GM23248 (cell line): Measurements from ENCODE around the gene EML1. TPM values are rescaled to one million over a fixed set of nuclear protein-coding genes. Genes with fewer than 3 reads are reported as not detected.

Experiments used
- DNase-seq: peaks from one replicate; pipeline ENCODE4 v3.0.0-alpha.2; 2015
- H2AFZ ChIP-seq: fragments of 200-600 bp; sonication (generic); 2 replicates; pipeline ENCODE4 v1.6.1; 2016; ENCODE audit warnings: antibody characterized with exemption
- H3F3A ChIP-seq: fragments of 200-600 bp; sonication (generic); 2 replicates; pipeline ENCODE4 v1.6.1; 2016; ENCODE audit warnings: mild to moderate bottlenecking, antibody characterized with exemption, mixed run types; ENCODE audit not compliant: insufficient read depth
- H3K27ac ChIP-seq: fragments of 200-600 bp; sonication (generic); 2 replicates; pipeline ENCODE4 v1.5.1; 2016; ENCODE audit warnings: mild to moderate bottlenecking
- H3K27me3 ChIP-seq: fragments of 200-600 bp; sonication (generic); replicated peaks from 2 replicates; pipeline ENCODE4 v1.6.1; 2016; ENCODE audit warnings: mild to moderate bottlenecking; ENCODE audit not compliant: insufficient read depth
- H3K36me3 ChIP-seq: fragments of 200-600 bp; sonication (generic); 2 replicates; pipeline ENCODE4 v1.6.1; 2016; ENCODE audit warnings: low read depth, mild to moderate bottlenecking
- H3K4me1 ChIP-seq: fragments of 200-600 bp; sonication (generic); 2 replicates; pipeline ENCODE4 v1.6.1; 2016; ENCODE audit warnings: mild to moderate bottlenecking; ENCODE audit not compliant: insufficient read depth
- H3K4me2 ChIP-seq: fragments of 200-600 bp; sonication (generic); one replicate; pipeline ENCODE4 v1.6.1; 2016; ENCODE audit warnings: mild to moderate bottlenecking; ENCODE audit not compliant: unreplicated experiment
- H3K4me3 ChIP-seq: fragments of 200-600 bp; sonication (generic); 2 replicates; pipeline ENCODE4 v1.5.1; 2016; ENCODE audit warnings: mild to moderate bottlenecking
- H3K79me2 ChIP-seq: fragments of 200-600 bp; sonication (generic); 2 replicates; pipeline ENCODE4 v1.6.1; 2016; ENCODE audit warnings: mild to moderate bottlenecking; ENCODE audit not compliant: insufficient read depth
- H3K9ac ChIP-seq: fragments of 200-600 bp; sonication (generic); 2 replicates; pipeline ENCODE4 v1.6.1; 2016; ENCODE audit warnings: mild to moderate bottlenecking
- H3K9me2 ChIP-seq: fragments of 200-600 bp; sonication (generic); 2 replicates; pipeline ENCODE4 v1.6.1; 2016; ENCODE audit warnings: mixed run types, mild to moderate bottlenecking, moderate library complexity; ENCODE audit not compliant: insufficient read depth
- H3K9me3 ChIP-seq: fragments of 200-600 bp; sonication (generic); one replicate; pipeline ENCODE4 v1.6.1; 2017; ENCODE audit warnings: low read depth
- H4K20me1 ChIP-seq: fragments of 200-600 bp; sonication (generic); 2 replicates; pipeline ENCODE4 v1.6.0; 2016; ENCODE audit not compliant: insufficient read depth
- EZH2 ChIP-seq: fragments of 200-600 bp; sonication (generic); IDR thresholded peaks from 2 replicates; pipeline ENCODE4 v1.6.1; 2018; ENCODE audit warnings: antibody characterized with exemption, mild to moderate bottlenecking; ENCODE audit not compliant: insufficient read depth, poor library complexity, severe bottlenecking
- EZH2phosphoT487 ChIP-seq: fragments of 200-600 bp; sonication (generic); IDR thresholded peaks from 2 replicates; pipeline ENCODE4 v1.6.1; 2018; ENCODE audit warnings: antibody characterized with exemption, moderate library complexity, mild to moderate bottlenecking, low read depth; ENCODE audit not compliant: insufficient read depth
- WGBS, 2 experiments: methylation state at CpG; one replicate each; pipeline ENCODE4 v1.1.6; 2015 to 2017; ENCODE audit warnings: low lambda C conversion rate in 2 of 2, low coverage in 1 of 2; ENCODE audit errors: missing lambda C conversion rate in 2 of 2; 5-methylcytosine and 5-hydroxymethylcytosine counted together
- in situ Hi-C: fragments of 300-500 bp; cut with MboI; formaldehyde crosslinking; loops from 2 replicates; pipeline ENCODE4 v1.15.0; 2020
- polyA plus RNA-seq: library from polyadenylated mRNA; unstranded; fragments of >200 nt; fragmentation: Nextera tagmentation; extraction: Ambion mirVana; gene quantifications from 2 replicates; pipeline ENCODE4 v1.2.1, GENCODE V29; 2016
- total RNA-seq: library from RNA; depleted of rRNA; stranded (reverse); fragments of >200 nt; shearing (Covaris generic); gene quantifications from 2 replicates; pipeline ENCODE4 v1.2.3, GENCODE V29; 2014

Gene EML1
- total and polyA plus RNA-seq, 2 experiments from 2014 or later: 14.8 to 17.9 TPM

- 0 out of 2 replicates have a peak, but pooled peaks cover 2% of the 10 kb centered on the region for H3K27me3 ChIP-seq
- H3K4me1 ChIP-seq: no peaks in the 10 kb centered on the region
These were observed 46.5 kb downstream of the EML1 start for GRCh38 chr14:99839696-99840095.

GRCh38 chr14:99840265-99840664, 47.1 kb downstream of the EML1 start:
- H3K27me3 ChIP-seq: 0 out of 2 replicates have a peak, but pooled peaks cover 2% of the 10 kb centered on the region
- no peak overlapping the region for H2AFZ ChIP-seq
- no peaks in the 10 kb centered on the region for H3F3A ChIP-seq
- no peak overlapping the region for H3K4me3 ChIP-seq
- H3K27ac ChIP-seq: no peak overlapping the region
- TF ChIP-seq EZH2phosphoT487 (no peak), EZH2 (no peak)
- 0 out of 2 replicates have a peak, but pooled peaks cover 15% of the 10 kb centered on the region for H3K79me2 ChIP-seq
- H3K9me2 ChIP-seq: no peaks in the 10 kb centered on the region
- no peak overlapping the region for H3K9ac ChIP-seq
- H3K4me1 ChIP-seq: no peaks in the 10 kb centered on the region
- DNase-seq: no peak
- no peaks in the 10 kb centered on the region for H3K36me3 ChIP-seq
- H3K4me2 ChIP-seq: no peak overlapping the region
- H3K9me3 ChIP-seq: no peaks in the 10 kb centered on the region
- in situ Hi-C loops: no loop called here
- 92 to 95% methylated on average over 6 of the region's 6 CpGs for WGBS, 2 experiments
- no peaks in the 10 kb centered on the region for H4K20me1 ChIP-seq

More at GRCh38 chr14:99839696-99840095, 46.5 kb downstream of the EML1 start:
- in situ Hi-C loops: no loop called here
- Histone ChIP-seq H3F3A (no peaks in the 10 kb centered on the region), H3K4me2 (no peak overlapping the region), H3K36me3 (no peaks in the 10 kb centered on the region), H3K79me2 (peaks cover 15% of the 10 kb centered on the region; the same call in 1 of the 2 replicates), H2AFZ (no peak overlapping the region), H3K9me3 (no peaks in the 10 kb centered on the region), H3K9ac (no peak overlapping the region), H3K27ac (no peak overlapping the region), H4K20me1 (no peaks in the 10 kb centered on the region), H3K9me2 (no peaks in the 10 kb centered on the region), H3K4me3 (no peak overlapping the region)
- WGBS, 2 experiments: 91 to 92% methylated on average over 8 of the region's 8 CpGs
- TF ChIP-seq EZH2phosphoT487: no peak
- TF ChIP-seq EZH2: no peak
- no peak for DNase-seq

- no peaks in the 10 kb centered on the region for H3K9me3 ChIP-seq
- no peak for DNase-seq
- 0 out of 2 replicates have a peak, but pooled peaks cover under 1% of the 10 kb centered on the region for H3K27me3 ChIP-seq
- H3F3A ChIP-seq: no peaks in the 10 kb centered on the region
- 67 to 70% methylated on average over 5 of the region's 5 CpGs for WGBS, 2 experiments
- no peaks in the 10 kb centered on the region for H4K20me1 ChIP-seq
- H3K4me1 ChIP-seq: no peaks in the 10 kb centered on the region
- no peak overlapping the region for H2AFZ ChIP-seq
- H3K4me3 ChIP-seq: no peak overlapping the region
- TF ChIP-seq EZH2: no peak
- TF ChIP-seq EZH2phosphoT487: no peak
- H3K9ac ChIP-seq: no peak overlapping the region
- no peaks in the 10 kb centered on the region for H3K36me3 ChIP-seq
- in situ Hi-C loops: no loop called here
- no peak overlapping the region for H3K4me2 ChIP-seq
- H3K9me2 ChIP-seq: no peaks in the 10 kb centered on the region
- H3K27ac ChIP-seq: no peak overlapping the region
- H3K79me2 ChIP-seq: 0 out of 2 replicates have a peak, but pooled peaks cover 10% of the 10 kb centered on the region
These were observed 47.6 kb downstream of the EML1 start for GRCh38 chr14:99840774-99841305.

GRCh38 chr14:99841436-99842071, 48.3 kb downstream of the EML1 start:
- DNase-seq: no peak
- Histone ChIP-seq H3K9me3 (no peaks in the 10 kb centered on the region), H3K27me3 (no peaks in the 10 kb centered on the region), H3F3A (no peaks in the 10 kb centered on the region), H3K36me3 (no peaks in the 10 kb centered on the region), H3K9ac (no peak overlapping the region), H3K79me2 (0 out of 2 replicates have a peak, but pooled peaks cover 6% of the 10 kb centered on the region), H3K4me2 (no peak overlapping the region), H3K4me1 (no peaks in the 10 kb centered on the region), H4K20me1 (no peaks in the 10 kb centered on the region), H3K4me3 (no peak overlapping the region), H2AFZ (no peak overlapping the region), H3K9me2 (no peaks in the 10 kb centered on the region), H3K27ac (no peak overlapping the region)
- in situ Hi-C loops: no loop called here
- WGBS, 2 experiments: 69 to 74% methylated on average over 9 of the region's 9 CpGs
- no peak for TF ChIP-seq EZH2phosphoT487
- TF ChIP-seq EZH2: no peak
